ENCODE measurements around the gene CASD1. TPM values are rescaled to one million over a fixed set of nuclear protein-coding genes. Genes with fewer than 3 reads are reported as not detected.

The CASD1 gene
- total RNA-seq, 4 donors from 2014 or later, result 9.8 to 25.0 (median 14.2) TPM

GRCh38 chr7:94497874-94498670 is 11.5 kb upstream of the CASD1 start:
- DNase-seq (no peak), ATAC-seq (no peak)
- H3K27me3 ChIP-seq, result no peaks in the 10 kb centered on the region
- H3K36me3 ChIP-seq, result no peaks in the 10 kb centered on the region
- in situ Hi-C loops (cut with MboI; ENCODE audit: low sequenced_read_pairs in 4 of 4) (no loop called here), intact Hi-C loops (cut with DNase I; ENCODE audit: low total_unique reads) (no loop called here)
- no peak overlapping the region for H3K27ac ChIP-seq
- TF ChIP-seq POLR2A (IDR thresholded peaks at IDR 0.05) (no peak), CTCF (IDR thresholded peaks at IDR 0.05 in 4 of 5, conservative IDR thresholded peaks at IDR 0.05 in 1 of 5) (no peak)
- no peaks in the 10 kb centered on the region for H3K9me3 ChIP-seq
- H3K4me3 ChIP-seq, result no peak overlapping the region
- no peaks in the 10 kb centered on the region for H3K4me1 ChIP-seq

GRCh38 chr7:94498918-94499317 is 10.7 kb upstream of the CASD1 start:
- Histone ChIP-seq H3K4me1 (no peaks in the 10 kb centered on the region), H3K27me3 (no peaks in the 10 kb centered on the region), H3K4me3 (no peak overlapping the region), H3K9me3 (no peaks in the 10 kb centered on the region), H3K27ac (no peak overlapping the region), H3K36me3 (no peaks in the 10 kb centered on the region)
- in situ Hi-C loops (cut with MboI; ENCODE audit: low sequenced_read_pairs in 4 of 4), result no loop called here
- intact Hi-C loops (cut with DNase I; ENCODE audit: low total_unique reads), result no loop called here
- ATAC-seq (no peak), DNase-seq (no peak)
- TF ChIP-seq CTCF (IDR thresholded peaks at IDR 0.05 in 4 of 5, conservative IDR thresholded peaks at IDR 0.05 in 1 of 5) (no peak), POLR2A (IDR thresholded peaks at IDR 0.05) (no peak)

GRCh38 chr7:94507462-94507861 is 2.1 kb upstream of the CASD1 start:
- H3K4me1 ChIP-seq, result peaks cover 22 to 23% of the 10 kb centered on the region in 2 donors
- no peak for TF ChIP-seq POLR2A (IDR thresholded peaks at IDR 0.05)
- no peak for TF ChIP-seq CTCF (IDR thresholded peaks at IDR 0.05 in 4 of 5, conservative IDR thresholded peaks at IDR 0.05 in 1 of 5)
- intact Hi-C loops (cut with DNase I; ENCODE audit: low total_unique reads), result no loop called here
- in situ Hi-C loops (cut with MboI; ENCODE audit: low sequenced_read_pairs in 4 of 4), result no loop called here
- ATAC-seq (no peak), DNase-seq (no peak)
- no peaks in the 10 kb centered on the region for H3K9me3 ChIP-seq
- H3K4me3 ChIP-seq, result no peak overlapping the region
- H3K27me3 ChIP-seq, result no peaks in the 10 kb centered on the region
- no peak overlapping the region for H3K27ac ChIP-seq
- H3K36me3 ChIP-seq, result no peaks in the 10 kb centered on the region

GRCh38 chr7:94507962-94508361 is 1.6 kb upstream of the CASD1 start:
- in situ Hi-C loops (cut with MboI; ENCODE audit: low sequenced_read_pairs in 4 of 4) (no loop called here), intact Hi-C loops (cut with DNase I; ENCODE audit: low total_unique reads) (no loop called here)
- TF ChIP-seq POLR2A (IDR thresholded peaks at IDR 0.05), result no peak
- TF ChIP-seq CTCF (IDR thresholded peaks at IDR 0.05 in 4 of 5, conservative IDR thresholded peaks at IDR 0.05 in 1 of 5), result no peak
- Histone ChIP-seq H3K9me3 (no peaks in the 10 kb centered on the region), H3K36me3 (no peaks in the 10 kb centered on the region), H3K4me3 (no peak overlapping the region), H3K27me3 (no peaks in the 10 kb centered on the region), H3K27ac (no peak overlapping the region), H3K4me1 (peaks cover 23 to 25% of the 10 kb centered on the region in 2 donors)
- DNase-seq (no peak), ATAC-seq (no peak)

All from gastrocnemius medialis (tissue), 4 donors.